Activated CD8-positive, alpha-beta T cell treated with anti-CD3 and anti-CD28 coated beads for 36 hours (primary cell): ENCODE results near the gene ZNF598. TPM values are rescaled to one million over a fixed set of nuclear protein-coding genes. Genes with fewer than 3 reads are reported as not detected.

ENCODE experiments used
- ATAC-seq: fragments of 200-7000 bp; cut with Tn5 transposase; one replicate; pipeline ENCODE4 v1.10.0; 2021; ENCODE audit warnings: mild to moderate bottlenecking, moderate library complexity
- CTCF ChIA-PET: fragments of 350-600 bp; sonication (Branson Sonifier 250); formaldehyde crosslinking; loops from one replicate; lab custom pipeline; 2021; ENCODE audit warnings: antibody characterized with exemption; lab: Charles Lee
- POLR2A ChIA-PET: fragments of 350-600 bp; sonication (Branson Sonifier 250); formaldehyde crosslinking; loops from one replicate; lab custom pipeline; 2021; ENCODE audit warnings: antibody characterized with exemption; lab: Charles Lee
- DNase-seq: peaks from one replicate; pipeline ENCODE4 v3.0.0-alpha.2; 2020
- H3K27ac Mint-ChIP-seq: one replicate; pipeline ENCODE4 v1.8.0; 2021; ENCODE audit warnings: mild to moderate bottlenecking, mixed read lengths
- H3K27me3 Mint-ChIP-seq: one replicate; pipeline ENCODE4 v1.8.0; 2021; ENCODE audit warnings: mixed read lengths
- H3K36me3 Mint-ChIP-seq: one replicate; pipeline ENCODE4 v1.8.0; 2021; ENCODE audit warnings: low read depth, mixed read lengths
- H3K4me1 Mint-ChIP-seq: one replicate; pipeline ENCODE4 v1.8.0; 2021; ENCODE audit warnings: low read depth, mixed read lengths
- H3K4me3 Mint-ChIP-seq: one replicate; pipeline ENCODE4 v1.8.0; 2021; ENCODE audit warnings: mild to moderate bottlenecking, moderate library complexity, mixed read lengths
- H3K9me3 Mint-ChIP-seq: one replicate; pipeline ENCODE4 v1.8.0; 2021; ENCODE audit warnings: mixed read lengths
- intact Hi-C: fragments of 100-400 bp; cut with micrococcal nuclease; formaldehyde crosslinking; loops from one replicate; pipeline ENCODE4 v1.10.0; 2022
- total RNA-seq, 2 experiments: library from RNA; stranded (reverse); gene quantifications; one replicate each; pipeline ENCODE4 v1.2.3, GENCODE V29; 2021
- TF ChIP-seq, protein P1 (sequence below): fragments of 200-600 bp; IDR thresholded peaks from one replicate; pipeline ENCODE4 v1.8.0; 2022; ENCODE audit warnings: antibody characterized with exemption, mild to moderate bottlenecking

ZNF598 gene
- total RNA-seq, 2 experiments from 2014 or later: 85.5 to 90.3 TPM

DNA sequence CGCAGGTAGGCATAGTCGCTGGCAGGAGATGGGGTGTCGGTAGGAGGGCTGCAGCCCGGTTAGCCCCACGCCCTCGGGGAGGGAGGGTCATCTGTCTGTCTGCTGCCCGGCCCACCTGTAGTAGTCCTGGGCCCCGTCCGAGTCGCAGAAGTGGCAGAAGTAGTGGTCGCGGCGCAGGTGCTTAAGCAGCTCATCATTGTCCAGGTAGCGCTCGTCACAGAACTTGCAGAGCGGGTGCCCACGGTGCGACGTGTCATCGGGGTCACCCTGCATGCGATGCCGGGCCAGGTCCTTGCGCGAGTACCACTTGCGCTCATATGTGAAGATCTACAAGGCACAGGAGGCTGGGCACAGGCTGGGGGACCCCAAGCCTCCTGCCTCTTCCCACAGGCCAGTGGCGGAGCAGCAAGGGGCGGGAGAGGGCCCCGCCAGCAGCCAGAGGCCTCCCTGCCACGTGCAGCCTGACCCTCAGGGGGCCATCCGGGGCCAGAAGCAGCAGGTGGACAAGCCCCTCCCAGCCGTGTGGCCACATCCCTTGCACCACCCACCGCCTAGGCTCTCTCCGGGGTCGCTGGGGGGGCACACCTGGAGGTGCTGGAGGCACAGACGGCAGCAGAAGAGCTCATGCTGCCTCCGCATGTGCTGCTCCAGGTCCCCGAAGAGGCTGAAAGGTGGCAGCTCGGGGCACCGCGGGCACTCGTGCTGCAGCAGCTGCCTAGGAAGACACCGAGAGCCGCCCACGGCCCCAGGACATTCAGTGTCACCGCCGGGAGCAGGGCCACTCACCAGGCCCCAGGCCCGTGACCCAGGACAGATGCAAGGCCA, 7.0 kb downstream of the ZNF598 start:
- no peaks in the 10 kb centered on the region for H3K27me3 Mint-ChIP-seq
- DNase-seq (no peak), ATAC-seq (no peak)
- H3K4me1 Mint-ChIP-seq: peaks cover 26% of the 10 kb centered on the region
- intact Hi-C loops: no loop called here
- ChIA-PET POLR2A (interaction anchor here (0.9 to 1.9 kb wide), 4 partner anchors 9 to 152 kb away, joined by 3 to 7 read pairs (median 4); partner anchors contain the start of genes RPS2 and TRAF7), CTCF (interaction anchor here (1.0 to 4.6 kb wide), 7 partner anchors 7 to 151 kb away, joined by 3 to 34 read pairs (median 12); partner anchors contain the start of genes NPW and PKD1)
- no peak overlapping the region for H3K4me3 Mint-ChIP-seq
- no peak overlapping the region for H3K27ac Mint-ChIP-seq
- H3K36me3 Mint-ChIP-seq: peaks cover 35% of the 10 kb centered on the region
- TF ChIP-seq, protein P1, sequence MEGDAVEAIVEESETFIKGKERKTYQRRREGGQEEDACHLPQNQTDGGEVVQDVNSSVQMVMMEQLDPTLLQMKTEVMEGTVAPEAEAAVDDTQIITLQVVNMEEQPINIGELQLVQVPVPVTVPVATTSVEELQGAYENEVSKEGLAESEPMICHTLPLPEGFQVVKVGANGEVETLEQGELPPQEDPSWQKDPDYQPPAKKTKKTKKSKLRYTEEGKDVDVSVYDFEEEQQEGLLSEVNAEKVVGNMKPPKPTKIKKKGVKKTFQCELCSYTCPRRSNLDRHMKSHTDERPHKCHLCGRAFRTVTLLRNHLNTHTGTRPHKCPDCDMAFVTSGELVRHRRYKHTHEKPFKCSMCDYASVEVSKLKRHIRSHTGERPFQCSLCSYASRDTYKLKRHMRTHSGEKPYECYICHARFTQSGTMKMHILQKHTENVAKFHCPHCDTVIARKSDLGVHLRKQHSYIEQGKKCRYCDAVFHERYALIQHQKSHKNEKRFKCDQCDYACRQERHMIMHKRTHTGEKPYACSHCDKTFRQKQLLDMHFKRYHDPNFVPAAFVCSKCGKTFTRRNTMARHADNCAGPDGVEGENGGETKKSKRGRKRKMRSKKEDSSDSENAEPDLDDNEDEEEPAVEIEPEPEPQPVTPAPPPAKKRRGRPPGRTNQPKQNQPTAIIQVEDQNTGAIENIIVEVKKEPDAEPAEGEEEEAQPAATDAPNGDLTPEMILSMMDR: no peak
- no peaks in the 10 kb centered on the region for H3K9me3 Mint-ChIP-seq

- DNase-seq (no peak), ATAC-seq (no peak)
- no peaks in the 10 kb centered on the region for H3K9me3 Mint-ChIP-seq
- H3K4me1 Mint-ChIP-seq: peaks cover 23% of the 10 kb centered on the region
- no peak overlapping the region for H3K4me3 Mint-ChIP-seq
- CTCF ChIA-PET: interaction anchor here (4.6 kb wide), 1 partner anchor 9 kb away, joined by 34 read pairs; no protein-coding TSS in a partner anchor
- H3K27me3 Mint-ChIP-seq: no peaks in the 10 kb centered on the region
- no peak overlapping the region for H3K27ac Mint-ChIP-seq
- H3K36me3 Mint-ChIP-seq: peaks cover 31% of the 10 kb centered on the region
- intact Hi-C loops: no loop called here
- POLR2A ChIA-PET: interaction anchor here (1.0 to 1.8 kb wide), 4 partner anchors 9 to 153 kb away, joined by 3 to 4 read pairs (median 4); partner anchors contain the start of gene TRAF7
- TF ChIP-seq, protein P1: no peak
These were observed 7.9 kb downstream of the ZNF598 start for GRCh38 chr16:2001456-2002355.

DNA sequence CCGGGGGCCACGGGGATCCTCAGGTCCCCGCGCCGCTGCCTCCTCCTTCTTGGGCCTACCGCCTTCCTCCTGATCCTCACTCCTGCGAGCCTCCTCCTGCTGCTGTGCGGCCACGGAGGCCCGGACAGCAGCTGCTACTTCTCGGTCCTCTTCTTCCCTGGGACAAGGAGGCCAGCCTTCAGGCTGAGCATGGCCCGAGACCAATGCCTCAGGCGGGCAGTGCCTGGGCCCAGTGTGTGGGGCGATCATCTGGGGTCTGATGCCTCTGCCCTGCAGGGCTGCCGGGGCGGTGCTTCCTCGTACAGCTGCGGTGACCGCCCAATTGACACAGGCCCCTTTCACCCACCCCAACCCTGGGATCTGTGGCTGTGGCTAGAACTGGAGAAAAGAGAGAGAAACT, 8.6 kb downstream of the ZNF598 start:
- TF ChIP-seq, protein P1: no peak
- Mint-ChIP-seq H3K9me3 (no peaks in the 10 kb centered on the region), H3K4me1 (peaks cover 23% of the 10 kb centered on the region), H3K27ac (no peak overlapping the region), H3K4me3 (no peak overlapping the region), H3K27me3 (no peaks in the 10 kb centered on the region), H3K36me3 (peaks cover 27% of the 10 kb centered on the region)
- CTCF ChIA-PET: no interaction called here
- POLR2A ChIA-PET: interaction anchor here (0.9 to 1.8 kb wide), 4 partner anchors 10 to 154 kb away, joined by 3 to 4 read pairs (median 3); partner anchors contain the start of gene TRAF7
- intact Hi-C loops: no loop called here
- DNase-seq: no peak
- no peak for ATAC-seq

DNA sequence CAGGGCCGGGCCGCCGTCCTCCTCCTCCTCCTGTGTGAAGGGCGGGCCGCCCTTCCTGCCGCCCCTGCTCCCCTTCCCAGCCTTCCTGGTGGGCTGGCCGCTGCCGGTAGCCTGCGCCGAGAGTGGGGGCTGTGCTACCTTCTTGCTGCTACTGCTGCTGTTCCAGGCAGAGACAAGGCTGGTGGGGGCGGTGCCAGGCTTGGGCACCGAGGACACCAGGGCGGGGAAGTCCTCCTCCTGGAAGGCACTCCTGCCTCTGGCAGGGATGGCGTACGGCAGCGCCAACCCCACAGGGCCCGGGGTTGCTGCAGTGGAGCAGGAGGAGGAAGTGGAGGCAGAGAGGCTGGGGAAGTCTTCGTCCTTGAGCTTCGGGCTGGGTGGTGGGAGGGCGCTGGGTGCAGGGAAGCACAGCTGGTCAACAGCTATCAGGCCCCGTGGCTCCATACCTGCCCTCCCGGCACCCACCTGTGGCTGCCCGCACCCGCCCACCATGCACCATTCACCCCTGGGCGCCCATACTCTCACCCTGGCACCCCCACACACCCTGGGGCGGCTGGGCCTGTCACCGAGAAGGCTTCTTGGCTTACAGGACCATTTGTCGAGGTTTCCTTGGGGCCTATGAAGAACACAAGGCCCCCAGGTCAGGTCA, 9.6 kb downstream of the ZNF598 start:
- intact Hi-C loops: no loop called here
- H3K27me3 Mint-ChIP-seq: no peaks in the 10 kb centered on the region
- H3K4me3 Mint-ChIP-seq: no peak overlapping the region
- no peaks in the 10 kb centered on the region for H3K9me3 Mint-ChIP-seq
- H3K4me1 Mint-ChIP-seq: peaks cover 14% of the 10 kb centered on the region
- peaks cover 29% of the 10 kb centered on the region for H3K36me3 Mint-ChIP-seq
- no peak overlapping the region for H3K27ac Mint-ChIP-seq
- DNase-seq: no peak
- TF ChIP-seq, protein P1: no peak
- POLR2A ChIA-PET: interaction anchor here (0.9 to 1.8 kb wide), 3 partner anchors 11 to 155 kb away, joined by 3 to 4 read pairs (median 3); partner anchors contain the start of gene TRAF7
- no peak for ATAC-seq
- CTCF ChIA-PET: no interaction called here
